Liver (tissue), 9 donors: ENCODE data around the gene GALK2. TPM values are rescaled to one million over a fixed set of nuclear protein-coding genes. Genes with fewer than 3 reads are reported as not detected.

ENCODE experiments used
- DNase-seq: peaks from one replicate; pipeline ENCODE4 v3.0.0-alpha.2; 2017; ENCODE audit warnings: low spot score
- H3K27ac ChIP-seq, 2 donors: one replicate each; pipeline ENCODE4 v1.7.0; 2013; ENCODE audit warnings: inconsistent platforms in 2 of 2, low read length in 2 of 2, control low read depth in 1 of 2, low read depth in 1 of 2, mild to moderate bottlenecking in 1 of 2
- H3K27me3 ChIP-seq, 4 donors: one replicate each; pipeline versions ENCODE4 v1.6.1 to v1.7.0; 2013; ENCODE audit warnings: low read length in 3 of 4, inconsistent platforms in 1 of 4, mild to moderate bottlenecking in 1 of 4, moderate library complexity in 1 of 4; ENCODE audit not compliant: control insufficient read depth in 4 of 4, insufficient read depth in 4 of 4
- H3K36me3 ChIP-seq, 4 donors: one replicate each; pipeline versions ENCODE4 v1.6.1 to v1.7.0; 2013; ENCODE audit warnings: low read length in 3 of 4, mild to moderate bottlenecking in 3 of 4, low read depth in 1 of 4, moderate library complexity in 1 of 4; ENCODE audit not compliant: control insufficient read depth in 4 of 4, insufficient read depth in 3 of 4
- H3K4me1 ChIP-seq, 4 donors: one replicate each; pipeline versions ENCODE4 v1.6.1 to v1.7.0; 2013; ENCODE audit warnings: low read length in 3 of 4, mild to moderate bottlenecking in 3 of 4, moderate library complexity in 1 of 4; ENCODE audit not compliant: control insufficient read depth in 4 of 4, insufficient read depth in 4 of 4
- H3K4me3 ChIP-seq, 3 donors: one replicate each; pipeline versions ENCODE4 v1.6.1 to v1.7.0; 2013; ENCODE audit warnings: low read length in 3 of 3, control low read depth in 1 of 3, low read depth in 1 of 3, mild to moderate bottlenecking in 1 of 3
- H3K9ac ChIP-seq, 2 donors: one replicate each; pipeline ENCODE4 v1.7.0; 2013; ENCODE audit warnings: low read length in 2 of 2, mild to moderate bottlenecking in 2 of 2, moderate library complexity in 2 of 2, control low read depth in 1 of 2, low read depth in 1 of 2
- H3K9me3 ChIP-seq, 4 donors: one replicate each; pipeline versions ENCODE4 v1.6.1 to v1.7.0; 2013; ENCODE audit warnings: low read length in 3 of 4; ENCODE audit not compliant: control insufficient read depth in 4 of 4
- EGR1 ChIP-seq, 2 donors: IDR thresholded peaks; 2 replicates each; pipeline ENCODE4 v1.6.1; 2016 to 2018; ENCODE audit warnings: antibody characterized with exemption in 2 of 2, low read depth in 2 of 2
- FOXA1 ChIP-seq: IDR thresholded peaks from 2 replicates; pipeline ENCODE4 v1.6.1; 2016; ENCODE audit warnings: antibody characterized with exemption
- FOXA2 ChIP-seq: IDR thresholded peaks from 2 replicates; pipeline ENCODE4 v1.6.1; 2016; ENCODE audit warnings: antibody characterized with exemption
- GABPA ChIP-seq, 2 donors: IDR thresholded peaks in 1 of 2; conservative IDR thresholded peaks in 1 of 2; 2 replicates each; pipeline ENCODE4 v1.6.1; 2016; ENCODE audit warnings: antibody characterized with exemption in 2 of 2, mild to moderate bottlenecking in 1 of 2, moderate library complexity in 1 of 2
- HNF4A ChIP-seq, 2 donors: conservative IDR thresholded peaks; 2 replicates each; pipeline ENCODE4 v1.6.1; 2016; ENCODE audit warnings: antibody characterized with exemption in 2 of 2, mild to moderate bottlenecking in 2 of 2
- HNF4G ChIP-seq: IDR thresholded peaks from 2 replicates; pipeline ENCODE4 v1.6.1; 2016; ENCODE audit warnings: antibody characterized with exemption
- JUND ChIP-seq, 2 donors: IDR thresholded peaks; 2 replicates each; pipeline ENCODE4 v1.6.1; 2016; ENCODE audit warnings: antibody characterized with exemption in 2 of 2
- NR2F2 ChIP-seq: IDR thresholded peaks from 2 replicates; pipeline ENCODE4 v1.6.1; 2016; ENCODE audit warnings: antibody characterized with exemption
- RAD21 ChIP-seq, 2 donors: IDR thresholded peaks; 2 replicates each; pipeline ENCODE4 v1.6.1; 2016; ENCODE audit warnings: antibody characterized with exemption in 2 of 2, mild to moderate bottlenecking in 2 of 2
- RXRA ChIP-seq, 2 donors: IDR thresholded peaks; 2 replicates each; pipeline ENCODE4 v1.6.1; 2017 to 2018; ENCODE audit warnings: antibody characterized with exemption in 2 of 2, mild to moderate bottlenecking in 1 of 2
- SP1 ChIP-seq: IDR thresholded peaks from 2 replicates; pipeline ENCODE4 v1.6.1; 2018; ENCODE audit warnings: antibody characterized with exemption, mild to moderate bottlenecking
- TAF1 ChIP-seq: conservative IDR thresholded peaks from 2 replicates; pipeline ENCODE4 v1.6.1; 2016; ENCODE audit warnings: antibody characterized with exemption, mild to moderate bottlenecking
- YY1 ChIP-seq: IDR thresholded peaks from 2 replicates; pipeline ENCODE4 v1.6.1; 2016; ENCODE audit warnings: antibody characterized with exemption, mild to moderate bottlenecking
- WGBS: extraction: QIAGEN DNeasy Blood & Tissue Kit; methylation state at CpG from one replicate; pipeline ENCODE4 v1.1.7; 2013; 5-methylcytosine and 5-hydroxymethylcytosine counted together
- polyA plus RNA-seq, 2 donors: library from polyadenylated mRNA; stranded (reverse) in 1 of 2; unstranded in 1 of 2; fragments of 200-250 nt in 1 of 2; fragments of >200 nt in 1 of 2; fragmentation: Nextera tagmentation in 1 of 2; extraction: Ambion mirVana in 1 of 2; gene quantifications; one replicate each; pipeline versions ENCODE4 v1.2.1 to v1.2.3, GENCODE V29; 2013 to 2015
- total RNA-seq, 2 donors: library from RNA; depleted of rRNA; stranded (reverse); fragments of >200 nt; gene quantifications; one replicate each; pipeline ENCODE4 v1.2.3, GENCODE V29; 2014
- TF ChIP-seq, protein P1 (sequence below): IDR thresholded peaks from 2 replicates; pipeline ENCODE4 v1.6.1; 2016; ENCODE audit warnings: antibody characterized with exemption, mild to moderate bottlenecking
- TF ChIP-seq, protein P2 (sequence below): fragments of 150-350 bp; IDR thresholded peaks from 2 replicates; pipeline ENCODE4 v1.5.1; 2017; ENCODE audit warnings: improper control_type of control experiment, low read depth, low read length; ENCODE audit not compliant: missing input control
- TF ChIP-seq, protein P3 (sequence below): IDR thresholded peaks from 2 replicates; pipeline ENCODE4 v1.6.1; 2016; ENCODE audit warnings: antibody characterized with exemption
- TF ChIP-seq, protein P4 (sequence below): IDR thresholded peaks from 2 replicates; pipeline ENCODE4 v1.6.1; 2016; ENCODE audit warnings: antibody characterized with exemption
- donor health status: healthy.
- donor health status: healthy.
- donor health status: healthy.
- donor health status: healthy.
- donor health status: healthy.

GALK2 gene
- total and polyA plus RNA-seq, 4 donors: 18.1 to 57.0 (median 24.5) TPM

DNA sequence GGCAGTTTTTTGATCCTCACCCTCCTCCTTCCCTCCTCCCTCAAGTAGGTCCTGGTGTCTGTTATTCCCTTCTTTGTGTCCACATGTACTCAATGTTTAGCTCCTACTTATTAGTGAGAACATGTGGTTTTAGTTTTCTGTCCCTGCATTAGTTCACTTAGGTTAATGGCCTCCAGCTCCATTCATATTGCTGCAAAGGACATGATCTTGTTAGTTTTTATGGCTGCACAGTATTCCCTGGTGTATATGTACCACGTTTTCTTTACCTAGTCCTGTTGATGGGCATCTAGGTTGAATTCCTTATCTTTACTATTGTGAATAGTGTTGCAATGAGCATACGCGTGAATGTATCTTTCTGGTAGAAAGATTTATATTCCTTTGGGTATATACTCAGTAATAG is 191.3 kb downstream of the GALK2 start:
- WGBS: 81% methylated on average over 3 of the region's 3 CpGs

DNA sequence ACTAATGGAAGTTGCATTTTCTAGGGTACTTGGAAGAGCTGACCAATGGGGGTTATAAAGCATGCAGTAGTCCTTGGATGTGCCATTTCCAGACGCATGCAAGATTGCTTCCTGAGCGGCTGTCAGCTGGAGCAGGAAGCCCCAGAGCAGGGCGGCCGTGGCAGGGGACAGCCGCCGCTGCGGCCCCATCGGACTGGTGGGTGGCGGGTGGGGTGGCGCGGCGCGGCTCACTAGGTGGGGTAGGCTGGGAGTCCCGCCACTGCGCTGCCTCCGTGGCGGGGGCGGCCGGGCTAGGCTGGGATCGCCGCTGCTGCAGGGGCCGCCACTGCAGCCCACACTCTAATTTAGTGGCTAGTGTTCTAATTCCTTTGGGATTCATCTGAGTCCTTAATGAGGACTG is 196.4 kb downstream of the GALK2 start:
- no peak overlapping the region for H3K9ac ChIP-seq
- peaks cover 0 to 2% (median 0%) of the 10 kb centered on the region in 4 donors for H3K9me3 ChIP-seq
- H3K36me3 ChIP-seq: no peaks in the 10 kb centered on the region
- no peak for DNase-seq
- H3K4me1 ChIP-seq: no peaks in the 10 kb centered on the region
- no peak overlapping the region for H3K4me3 ChIP-seq
- WGBS: 98% methylated on average over 22 of the region's 22 CpGs
- no peaks in the 10 kb centered on the region for H3K27me3 ChIP-seq
- no peak overlapping the region for H3K27ac ChIP-seq
- TF ChIP-seq TAF1 (no peak), RXRA (IDR thresholded peaks at IDR 0.05) (no peak), HNF4A (conservative IDR thresholded peaks at IDR 0.05) (no peak), RAD21 (IDR thresholded peaks at IDR 0.05) (no peak), FOXA2 (no peak), EGR1 (IDR thresholded peaks at IDR 0.05; ENCODE audit: low read depth in 2 of 2) (no peak), HNF4G (no peak), GABPA (IDR thresholded peaks at IDR 0.05 in 1 of 2, conservative IDR thresholded peaks at IDR 0.05 in 1 of 2) (no peak), SP1 (no peak)
- TF ChIP-seq, protein P1, sequence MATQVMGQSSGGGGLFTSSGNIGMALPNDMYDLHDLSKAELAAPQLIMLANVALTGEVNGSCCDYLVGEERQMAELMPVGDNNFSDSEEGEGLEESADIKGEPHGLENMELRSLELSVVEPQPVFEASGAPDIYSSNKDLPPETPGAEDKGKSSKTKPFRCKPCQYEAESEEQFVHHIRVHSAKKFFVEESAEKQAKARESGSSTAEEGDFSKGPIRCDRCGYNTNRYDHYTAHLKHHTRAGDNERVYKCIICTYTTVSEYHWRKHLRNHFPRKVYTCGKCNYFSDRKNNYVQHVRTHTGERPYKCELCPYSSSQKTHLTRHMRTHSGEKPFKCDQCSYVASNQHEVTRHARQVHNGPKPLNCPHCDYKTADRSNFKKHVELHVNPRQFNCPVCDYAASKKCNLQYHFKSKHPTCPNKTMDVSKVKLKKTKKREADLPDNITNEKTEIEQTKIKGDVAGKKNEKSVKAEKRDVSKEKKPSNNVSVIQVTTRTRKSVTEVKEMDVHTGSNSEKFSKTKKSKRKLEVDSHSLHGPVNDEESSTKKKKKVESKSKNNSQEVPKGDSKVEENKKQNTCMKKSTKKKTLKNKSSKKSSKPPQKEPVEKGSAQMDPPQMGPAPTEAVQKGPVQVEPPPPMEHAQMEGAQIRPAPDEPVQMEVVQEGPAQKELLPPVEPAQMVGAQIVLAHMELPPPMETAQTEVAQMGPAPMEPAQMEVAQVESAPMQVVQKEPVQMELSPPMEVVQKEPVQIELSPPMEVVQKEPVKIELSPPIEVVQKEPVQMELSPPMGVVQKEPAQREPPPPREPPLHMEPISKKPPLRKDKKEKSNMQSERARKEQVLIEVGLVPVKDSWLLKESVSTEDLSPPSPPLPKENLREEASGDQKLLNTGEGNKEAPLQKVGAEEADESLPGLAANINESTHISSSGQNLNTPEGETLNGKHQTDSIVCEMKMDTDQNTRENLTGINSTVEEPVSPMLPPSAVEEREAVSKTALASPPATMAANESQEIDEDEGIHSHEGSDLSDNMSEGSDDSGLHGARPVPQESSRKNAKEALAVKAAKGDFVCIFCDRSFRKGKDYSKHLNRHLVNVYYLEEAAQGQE: no peak
- TF ChIP-seq, protein P2, sequence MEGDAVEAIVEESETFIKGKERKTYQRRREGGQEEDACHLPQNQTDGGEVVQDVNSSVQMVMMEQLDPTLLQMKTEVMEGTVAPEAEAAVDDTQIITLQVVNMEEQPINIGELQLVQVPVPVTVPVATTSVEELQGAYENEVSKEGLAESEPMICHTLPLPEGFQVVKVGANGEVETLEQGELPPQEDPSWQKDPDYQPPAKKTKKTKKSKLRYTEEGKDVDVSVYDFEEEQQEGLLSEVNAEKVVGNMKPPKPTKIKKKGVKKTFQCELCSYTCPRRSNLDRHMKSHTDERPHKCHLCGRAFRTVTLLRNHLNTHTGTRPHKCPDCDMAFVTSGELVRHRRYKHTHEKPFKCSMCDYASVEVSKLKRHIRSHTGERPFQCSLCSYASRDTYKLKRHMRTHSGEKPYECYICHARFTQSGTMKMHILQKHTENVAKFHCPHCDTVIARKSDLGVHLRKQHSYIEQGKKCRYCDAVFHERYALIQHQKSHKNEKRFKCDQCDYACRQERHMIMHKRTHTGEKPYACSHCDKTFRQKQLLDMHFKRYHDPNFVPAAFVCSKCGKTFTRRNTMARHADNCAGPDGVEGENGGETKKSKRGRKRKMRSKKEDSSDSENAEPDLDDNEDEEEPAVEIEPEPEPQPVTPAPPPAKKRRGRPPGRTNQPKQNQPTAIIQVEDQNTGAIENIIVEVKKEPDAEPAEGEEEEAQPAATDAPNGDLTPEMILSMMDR: no peak
- TF ChIP-seq, protein P3, sequence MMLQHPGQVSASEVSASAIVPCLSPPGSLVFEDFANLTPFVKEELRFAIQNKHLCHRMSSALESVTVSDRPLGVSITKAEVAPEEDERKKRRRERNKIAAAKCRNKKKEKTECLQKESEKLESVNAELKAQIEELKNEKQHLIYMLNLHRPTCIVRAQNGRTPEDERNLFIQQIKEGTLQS: no peak
- TF ChIP-seq, protein P4, sequence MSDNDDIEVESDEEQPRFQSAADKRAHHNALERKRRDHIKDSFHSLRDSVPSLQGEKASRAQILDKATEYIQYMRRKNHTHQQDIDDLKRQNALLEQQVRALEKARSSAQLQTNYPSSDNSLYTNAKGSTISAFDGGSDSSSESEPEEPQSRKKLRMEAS: no peak

More for the DNA sequence above, 191.3 kb downstream of the GALK2 start:
- no peak overlapping the region for H3K9ac ChIP-seq
- TF ChIP-seq FOXA1: no peak
- TF ChIP-seq, protein P1: no peak
- no peak for TF ChIP-seq JUND (IDR thresholded peaks at IDR 0.05)
- TF ChIP-seq, protein P2: no peak
- no peak for TF ChIP-seq NR2F2
- TF ChIP-seq TAF1: no peak
- TF ChIP-seq, protein P3: no peak
- TF ChIP-seq YY1: no peak
- no peak overlapping the region for H3K27ac ChIP-seq
- no peaks in the 10 kb centered on the region for H3K36me3 ChIP-seq
- no peak for DNase-seq
- no peaks in the 10 kb centered on the region for H3K4me1 ChIP-seq
- H3K4me3 ChIP-seq: no peak overlapping the region
- H3K9me3 ChIP-seq: no peaks in the 10 kb centered on the region
- no peaks in the 10 kb centered on the region for H3K27me3 ChIP-seq
